GM12865 (cell line): ENCODE measurements around the gene UBAP1L.

Source experiments
- DNase-seq: peaks from one replicate; pipeline ENCODE4 v3.0.0; 2010; ENCODE audit warnings: low read depth
- H3K4me3 ChIP-seq: 2 replicates; pipeline ENCODE4 v1.5.1; 2011; ENCODE audit warnings: mild to moderate bottlenecking, low read depth, low read length, control low read depth
- CTCF ChIP-seq: IDR thresholded peaks from 2 replicates; pipeline ENCODE4 v1.5.1; 2011; ENCODE audit warnings: low read length, control low read depth, low read depth, inconsistent platforms; ENCODE audit not compliant: insufficient read depth; ENCODE audit errors: missing control alignments

UBAP1L gene

GRCh38 chr15:65134538-65134937 lies 19.5 kb upstream of the UBAP1L start:
- TF ChIP-seq CTCF = no peak
- DNase-seq = no peak
- H3K4me3 ChIP-seq = peak overlapping the region; percentile 87

- DNase-seq = peak; percentile 95
- TF ChIP-seq CTCF = no peak
- H3K4me3 ChIP-seq = peak within 1 kb of the TSS; percentile 87
Measured at GRCh38 chr15:65133548-65134200, 18.7 kb upstream of the UBAP1L start, which contains the start of gene PDCD7. PDCD7 (minus strand) TSS chr15:65133808; CDS start chr15:65133781, 27 bp downstream.

GRCh38 chr15:65132878-65133547 lies 18.0 kb upstream of the UBAP1L start:
- no peak for TF ChIP-seq CTCF
- peak; percentile 69 for DNase-seq
- peak overlapping the region; percentile 87 for H3K4me3 ChIP-seq

- no peak overlapping the region for H3K4me3 ChIP-seq
- no peak for DNase-seq
- TF ChIP-seq CTCF = no peak
Measured at GRCh38 chr15:65130941-65131340, 15.9 kb upstream of the UBAP1L start.

- DNase-seq = no peak
- no peak overlapping the region for H3K4me3 ChIP-seq
- no peak for TF ChIP-seq CTCF
Measured at GRCh38 chr15:65115542-65115941, 542 bp upstream of the UBAP1L start.

GRCh38 chr15:65110676-65111292 lies 4.2 kb downstream of the UBAP1L start:
- H3K4me3 ChIP-seq = no peak overlapping the region
- no peak for TF ChIP-seq CTCF
- no peak for DNase-seq
